BLaER1 (cell line): ENCODE measurements around the gene VILL.
"Not testable (repeated sequence)": the region's sequence is repeated elsewhere in the genome, so short reads cannot be mapped to it uniquely, and the experiment has no call there.

Source experiments
- H3K27ac ChIP-seq: shearing (Covaris generic); formaldehyde crosslinking; 2 replicates; pipeline ENCODE4 v1.8.1; 2022
- H3K27me3 ChIP-seq: shearing (Covaris generic); formaldehyde crosslinking; 2 replicates; pipeline ENCODE4 v1.8.1; 2022
- H3K36me3 ChIP-seq: shearing (Covaris generic); formaldehyde crosslinking; 2 replicates; pipeline ENCODE4 v1.8.1; 2022
- H3K4me1 ChIP-seq: shearing (Covaris generic); formaldehyde crosslinking; 2 replicates; pipeline ENCODE4 v1.8.1; 2022
- H3K4me2 ChIP-seq: shearing (Covaris generic); formaldehyde crosslinking; 2 replicates; pipeline ENCODE4 v1.8.1; 2022
- H3K4me3 ChIP-seq: shearing (Covaris generic); formaldehyde crosslinking; 2 replicates; pipeline ENCODE4 v1.8.1; 2022
- H3K9ac ChIP-seq: shearing (Covaris generic); formaldehyde crosslinking; 2 replicates; pipeline ENCODE4 v1.8.1; 2022
- H3K9me3 ChIP-seq: shearing (Covaris generic); formaldehyde crosslinking; 2 replicates; pipeline ENCODE4 v1.8.1; 2022
- H4K20me1 ChIP-seq: shearing (Covaris generic); formaldehyde crosslinking; 2 replicates; pipeline ENCODE4 v1.8.1; 2022
- Cebpa-rat ChIP-seq: shearing (Covaris generic); IDR thresholded peaks from 2 replicates; pipeline ENCODE4 v1.8.1; 2022

Gene VILL

DNA sequence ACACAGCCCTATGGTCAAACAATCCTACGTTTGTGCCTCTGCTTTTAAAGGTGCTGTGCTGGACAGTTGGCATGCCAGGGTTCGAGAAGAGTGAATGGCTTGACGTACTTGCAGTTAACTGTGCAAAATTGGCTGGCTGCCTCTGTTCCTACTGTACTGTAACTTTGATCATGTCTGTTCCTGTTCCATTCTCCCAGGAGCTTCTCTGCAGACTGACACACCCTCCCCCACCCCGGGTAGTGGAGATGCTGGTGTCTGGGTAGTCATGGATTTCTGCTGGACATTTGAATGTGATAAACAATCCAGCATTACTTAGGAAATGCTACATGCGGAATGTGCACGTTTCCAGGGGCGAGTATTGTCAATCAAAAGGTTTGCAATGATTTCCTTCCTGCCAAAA is 6.5 kb upstream of the VILL start:
- Histone ChIP-seq H3K27ac (peak overlapping the region; percentile 84), H3K9me3 (no peaks in the 10 kb centered on the region), H3K27me3 (no peaks in the 10 kb centered on the region), H3K4me2 (peak overlapping the region; percentile 91), H3K36me3 (peaks cover 4% of the 10 kb centered on the region; the same call in 1 of the 2 replicates), H4K20me1 (no peaks in the 10 kb centered on the region), H3K4me1 (peaks cover 76% of the 10 kb centered on the region), H3K9ac (peak overlapping the region; percentile 65; the same call in 1 of the 2 replicates), H3K4me3 (peak overlapping the region; percentile 38)
- no peak for TF ChIP-seq Cebpa-rat

DNA sequence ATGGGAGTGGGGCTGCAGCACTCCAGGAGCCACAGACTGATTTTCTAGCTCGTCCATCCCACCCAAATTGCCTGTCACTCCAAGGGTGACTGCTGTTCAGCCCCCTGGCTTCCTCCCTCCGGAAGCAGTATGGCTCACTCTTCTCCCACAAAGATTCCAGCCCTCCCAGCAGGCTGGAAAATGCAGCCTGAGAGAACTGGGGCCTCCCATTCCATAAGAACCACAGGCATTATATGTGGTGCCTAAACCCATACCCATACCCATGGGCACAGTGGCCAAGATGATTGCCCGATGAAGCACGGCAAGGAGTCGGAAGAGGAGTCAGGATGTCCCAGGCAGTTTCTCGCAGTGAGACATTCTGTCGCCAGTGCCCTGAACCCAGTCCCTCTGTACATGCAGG is 6.0 kb upstream of the VILL start:
- Histone ChIP-seq H3K4me1 (peaks cover 76% of the 10 kb centered on the region), H3K9me3 (no peaks in the 10 kb centered on the region), H3K4me3 (peak overlapping the region; percentile 38), H3K36me3 (peaks cover 4% of the 10 kb centered on the region; the same call in 1 of the 2 replicates), H3K27ac (peak overlapping the region; percentile 84), H3K9ac (peak overlapping the region; percentile 65; the same call in 1 of the 2 replicates), H3K27me3 (no peaks in the 10 kb centered on the region), H3K4me2 (peak overlapping the region; percentile 91), H4K20me1 (no peaks in the 10 kb centered on the region)
- TF ChIP-seq Cebpa-rat: no peak

DNA sequence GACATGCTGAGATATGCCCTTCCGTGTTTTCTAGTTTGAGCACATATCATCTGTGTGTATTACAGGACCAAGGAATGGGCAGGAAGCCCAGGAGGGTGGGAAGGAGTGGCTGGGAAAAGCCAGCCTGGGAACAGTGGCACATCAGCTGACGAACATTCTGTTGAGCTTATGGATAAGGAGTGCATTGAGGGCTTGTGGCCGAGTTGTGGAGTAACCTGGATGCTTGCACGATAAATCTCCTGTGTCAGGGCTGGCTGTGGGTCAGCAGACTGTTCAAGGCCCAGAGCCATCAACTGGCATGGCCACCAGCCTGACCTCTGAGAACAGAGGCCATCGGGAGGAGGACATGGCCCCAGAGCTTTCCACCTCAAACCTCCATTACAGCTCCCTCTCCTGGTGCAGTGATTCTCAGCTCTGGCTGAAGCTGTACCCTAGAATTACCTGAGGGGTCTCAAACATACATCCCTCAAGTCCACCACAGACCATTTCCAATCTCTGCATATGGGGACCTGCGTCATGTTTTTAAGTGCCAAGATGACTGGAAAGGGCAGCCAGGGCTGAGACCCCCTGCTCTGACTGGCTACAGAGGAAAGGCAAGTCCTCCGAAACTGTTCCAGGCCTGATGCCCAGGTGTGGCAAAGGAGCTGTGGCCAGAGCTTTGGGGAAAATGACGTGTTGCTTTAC is 4.8 kb upstream of the VILL start:
- no peaks in the 10 kb centered on the region for H3K9me3 ChIP-seq
- no peak overlapping the region for H3K4me3 ChIP-seq
- no peak for TF ChIP-seq Cebpa-rat
- no peaks in the 10 kb centered on the region for H4K20me1 ChIP-seq
- H3K36me3 ChIP-seq: peaks cover under 1% of the 10 kb centered on the region; the same call in 1 of the 2 replicates
- H3K9ac ChIP-seq: no peak overlapping the region
- H3K27me3 ChIP-seq: no peaks in the 10 kb centered on the region
- H3K4me1 ChIP-seq: peaks cover 70% of the 10 kb centered on the region
- H3K4me2 ChIP-seq: peak overlapping the region; percentile 91
- peak overlapping the region; percentile 84 for H3K27ac ChIP-seq

DNA sequence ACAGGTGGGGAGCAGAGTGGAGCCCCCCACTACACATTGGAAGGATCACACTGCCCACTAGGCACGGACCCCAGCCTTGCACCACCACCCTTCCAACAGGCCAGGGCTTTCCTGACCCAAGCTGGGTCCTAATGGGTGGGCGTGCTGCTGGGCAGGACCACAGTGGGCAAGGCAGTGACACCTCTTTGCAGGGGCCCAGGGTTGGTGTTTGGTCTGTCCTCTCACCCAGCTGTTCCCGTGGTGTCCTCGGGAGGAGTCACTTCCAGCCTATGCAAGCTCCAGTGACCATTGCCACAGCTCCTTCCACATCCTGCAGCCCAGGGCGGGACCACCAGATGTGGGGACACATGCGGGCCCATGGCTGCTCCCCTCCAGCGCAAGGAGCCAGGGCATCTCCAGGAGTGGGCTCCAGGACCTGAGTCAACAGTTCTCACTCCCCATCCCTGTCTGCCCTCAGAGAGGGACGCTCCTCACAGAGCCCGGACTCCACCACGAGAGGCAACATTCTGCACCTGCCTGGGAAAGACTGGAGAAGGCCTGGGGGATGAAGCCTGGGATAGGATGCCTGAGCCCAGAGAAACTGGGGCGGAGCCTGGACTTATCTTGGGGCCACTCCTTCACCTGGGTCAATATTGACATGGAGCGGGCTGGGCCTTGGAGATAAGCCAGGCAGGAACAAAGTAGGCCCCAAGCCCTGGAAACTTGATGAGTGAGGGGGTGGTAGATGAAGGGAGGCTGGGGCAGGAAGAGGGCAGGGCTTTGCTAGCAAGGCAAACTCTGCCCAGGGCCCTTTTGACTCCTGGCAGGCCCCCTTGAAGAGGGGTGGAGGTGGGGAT is 3.9 kb upstream of the VILL start:
- Histone ChIP-seq H3K4me2 (peak overlapping the region; percentile 3; the same call in 1 of the 2 replicates), H3K27ac (peak overlapping the region; percentile 84)

DNA sequence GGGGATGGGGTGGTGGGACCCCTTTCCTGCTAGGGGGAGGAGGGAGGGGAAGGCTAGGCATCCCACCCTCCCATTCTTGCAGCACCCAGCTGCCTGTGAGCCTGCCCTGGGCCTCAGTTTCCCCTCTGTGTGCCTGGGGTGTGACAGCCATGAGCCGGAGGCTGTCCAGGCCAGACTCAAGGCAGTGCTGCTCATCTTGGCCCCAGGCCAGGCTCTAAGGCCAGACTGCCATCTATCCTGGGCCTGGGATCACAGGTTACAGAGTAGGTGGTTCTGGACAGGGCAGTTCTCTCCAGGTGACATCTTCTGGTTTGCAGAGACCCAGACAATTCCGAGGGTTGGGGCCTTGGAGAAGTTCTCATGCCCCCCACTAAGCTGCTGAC is 3.3 kb upstream of the VILL start:
- H3K36me3 ChIP-seq: no peaks in the 10 kb centered on the region
- H3K4me1 ChIP-seq: peaks cover 58% of the 10 kb centered on the region
- no peak overlapping the region for H3K27ac ChIP-seq
- no peaks in the 10 kb centered on the region for H4K20me1 ChIP-seq
- no peaks in the 10 kb centered on the region for H3K9me3 ChIP-seq
- no peak overlapping the region for H3K4me3 ChIP-seq
- no peak overlapping the region for H3K9ac ChIP-seq
- H3K27me3 ChIP-seq: no peaks in the 10 kb centered on the region
- H3K4me2 ChIP-seq: no peak overlapping the region
- no peak for TF ChIP-seq Cebpa-rat

More for the DNA sequence above, 3.9 kb upstream of the VILL start:
- H3K9me3 ChIP-seq: no peaks in the 10 kb centered on the region
- no peak for TF ChIP-seq Cebpa-rat
- peaks cover 64% of the 10 kb centered on the region for H3K4me1 ChIP-seq
- H3K4me3 ChIP-seq: no peak overlapping the region
- no peaks in the 10 kb centered on the region for H3K36me3 ChIP-seq
- H3K27me3 ChIP-seq: no peaks in the 10 kb centered on the region
- H3K9ac ChIP-seq: no peak overlapping the region
- no peaks in the 10 kb centered on the region for H4K20me1 ChIP-seq

DNA sequence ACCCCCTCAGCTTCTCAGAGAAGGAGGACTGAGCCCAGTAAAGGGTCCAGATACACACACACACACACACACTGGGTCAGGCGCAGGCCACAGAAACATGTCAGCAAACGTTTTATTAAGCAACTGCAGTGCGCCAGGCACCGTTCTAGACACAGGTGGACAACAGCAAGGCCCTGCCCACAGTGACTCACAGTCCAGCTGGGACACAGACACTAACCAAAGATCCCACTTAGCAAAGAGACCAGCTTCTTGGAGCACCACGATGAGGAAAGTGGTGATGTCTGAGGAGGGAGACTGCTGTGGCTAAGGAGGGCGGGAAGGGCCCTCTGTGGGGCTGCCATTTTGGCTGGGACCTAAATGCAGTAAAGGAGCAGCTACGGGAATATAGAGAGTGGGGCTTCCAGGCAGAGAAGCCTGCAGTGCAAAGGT is 2.8 kb upstream of the VILL start:
- Histone ChIP-seq H3K4me2 (peak overlapping the region; percentile 16), H4K20me1 (no peaks in the 10 kb centered on the region), H3K4me1 (peaks cover 54% of the 10 kb centered on the region), H3K27ac (no peak overlapping the region), H3K4me3 (no peak overlapping the region), H3K9me3 (no peaks in the 10 kb centered on the region), H3K36me3 (no peaks in the 10 kb centered on the region), H3K9ac (no peak overlapping the region), H3K27me3 (no peaks in the 10 kb centered on the region)
- no peak for TF ChIP-seq Cebpa-rat

DNA sequence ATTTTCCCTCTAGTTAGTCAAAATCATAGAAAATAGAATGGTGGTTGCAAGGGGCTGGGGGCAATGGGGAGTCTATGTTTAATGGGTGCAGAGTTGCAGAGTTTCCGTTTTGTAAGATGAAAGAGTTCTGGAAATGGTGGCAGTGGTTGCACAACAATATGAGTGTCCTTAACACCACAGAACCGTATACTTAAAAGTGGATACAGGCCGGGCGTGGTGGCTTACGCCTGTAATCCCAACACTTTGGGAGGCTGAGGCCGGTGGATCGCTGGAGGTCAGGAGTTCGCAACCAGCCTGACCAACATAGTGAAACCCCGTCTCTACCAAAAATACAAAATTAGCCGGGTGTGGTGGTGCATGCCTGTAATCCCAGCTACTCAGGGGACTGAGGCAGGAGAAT is 2.2 kb upstream of the VILL start:
- not testable (repeated sequence) for H3K36me3 ChIP-seq, H3K27ac ChIP-seq, H3K9me3 ChIP-seq, H3K4me3 ChIP-seq, H4K20me1 ChIP-seq, H3K9ac ChIP-seq, H3K27me3 ChIP-seq
- H3K4me1 ChIP-seq: peaks cover 51% of the 10 kb centered on the region
- 0 out of 2 replicates have a peak, but pooled peaks have one; percentile 36 for TF ChIP-seq Cebpa-rat
- peak overlapping the region; percentile 16 for H3K4me2 ChIP-seq

DNA sequence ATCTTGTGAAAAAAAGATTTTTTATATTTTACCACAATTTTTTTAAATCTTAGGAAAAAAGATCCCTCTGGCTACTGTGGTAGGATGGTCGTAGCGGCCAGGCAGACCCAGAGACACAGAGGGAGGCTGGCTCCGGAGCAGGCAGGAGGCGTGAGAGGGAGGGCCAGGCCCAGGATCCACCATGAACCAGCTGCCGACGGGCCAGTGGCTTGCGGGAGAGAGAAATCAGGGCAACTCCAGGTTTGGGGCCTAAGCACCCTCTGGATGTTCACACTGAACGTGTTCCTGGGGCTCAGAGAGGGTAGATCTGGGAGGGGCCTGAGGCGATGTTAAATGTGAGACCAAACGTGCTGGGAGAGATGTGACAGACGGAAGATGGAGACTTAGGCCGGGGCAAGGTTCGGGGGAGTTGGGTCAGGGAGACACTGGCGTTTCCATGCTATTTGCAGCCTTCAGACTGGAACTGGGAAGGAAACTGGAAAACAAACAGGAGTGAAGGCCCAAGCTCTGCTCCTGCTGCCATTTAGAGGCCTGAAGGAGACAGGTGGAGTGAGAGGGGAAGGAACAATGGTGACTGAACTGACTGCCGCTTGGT is 1.6 kb upstream of the VILL start:
- no peak overlapping the region for H3K9ac ChIP-seq
- H3K4me2 ChIP-seq: peak overlapping the region; percentile 16; the same call in 1 of the 2 replicates
- H3K9me3 ChIP-seq: no peaks in the 10 kb centered on the region
- no peak overlapping the region for H3K4me3 ChIP-seq
- no peaks in the 10 kb centered on the region for H3K36me3 ChIP-seq
- no peak for TF ChIP-seq Cebpa-rat
- H3K27ac ChIP-seq: no peak overlapping the region
- H4K20me1 ChIP-seq: no peaks in the 10 kb centered on the region
- peaks cover 49% of the 10 kb centered on the region for H3K4me1 ChIP-seq
- H3K27me3 ChIP-seq: no peaks in the 10 kb centered on the region

DNA sequence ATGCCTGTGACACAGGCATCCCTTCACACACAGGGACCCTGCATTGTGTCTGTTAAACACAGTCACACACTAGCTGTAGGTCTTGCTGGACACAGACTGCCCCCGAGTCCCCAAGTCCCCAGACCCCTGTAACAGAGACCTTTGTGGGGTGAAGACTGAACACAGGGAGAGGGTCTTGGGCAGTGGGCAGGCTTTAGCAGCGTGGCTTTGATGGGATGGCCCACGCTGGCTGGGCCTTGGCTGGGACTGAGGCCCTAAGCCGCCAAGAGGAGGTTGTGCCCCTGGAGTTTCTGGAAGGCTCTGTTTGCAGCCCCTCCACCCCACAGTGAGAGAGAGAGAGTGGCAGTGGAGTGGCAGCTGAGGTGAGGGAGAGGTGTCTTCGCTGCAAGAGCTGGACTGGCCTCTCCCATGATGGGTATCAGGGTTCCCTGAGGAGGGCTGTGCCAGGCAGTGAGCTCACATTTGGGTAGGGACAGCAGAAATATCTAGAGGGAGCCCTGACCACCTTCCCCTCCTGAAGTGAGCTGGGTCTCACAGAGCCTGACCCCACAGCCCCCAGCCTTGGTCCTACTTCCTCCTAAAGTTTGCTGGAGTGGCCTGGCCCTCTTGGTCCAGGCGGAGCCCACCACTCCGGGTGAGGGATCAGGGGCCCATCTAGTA is 635 bp upstream of the VILL start:
- no peaks in the 10 kb centered on the region for H4K20me1 ChIP-seq
- peaks cover 42% of the 10 kb centered on the region for H3K4me1 ChIP-seq
- no peaks in the 10 kb centered on the region for H3K27me3 ChIP-seq
- no peak overlapping the region for H3K9ac ChIP-seq
- H3K4me3 ChIP-seq: no peak overlapping the region
- TF ChIP-seq Cebpa-rat: no peak
- H3K36me3 ChIP-seq: no peaks in the 10 kb centered on the region
- H3K9me3 ChIP-seq: no peaks in the 10 kb centered on the region
- H3K4me2 ChIP-seq: no peak overlapping the region
- H3K27ac ChIP-seq: peak overlapping the region; percentile 30; the same call in 1 of the 2 replicates
